ENCODE data around the gene XRCC4. TPM values are rescaled to one million over a fixed set of nuclear protein-coding genes. Genes with fewer than 3 reads are reported as not detected.

The XRCC4 gene
- total and polyA plus RNA-seq, 7 donors, result 1.6 to 7.9 (median 3.2) TPM

DNA sequence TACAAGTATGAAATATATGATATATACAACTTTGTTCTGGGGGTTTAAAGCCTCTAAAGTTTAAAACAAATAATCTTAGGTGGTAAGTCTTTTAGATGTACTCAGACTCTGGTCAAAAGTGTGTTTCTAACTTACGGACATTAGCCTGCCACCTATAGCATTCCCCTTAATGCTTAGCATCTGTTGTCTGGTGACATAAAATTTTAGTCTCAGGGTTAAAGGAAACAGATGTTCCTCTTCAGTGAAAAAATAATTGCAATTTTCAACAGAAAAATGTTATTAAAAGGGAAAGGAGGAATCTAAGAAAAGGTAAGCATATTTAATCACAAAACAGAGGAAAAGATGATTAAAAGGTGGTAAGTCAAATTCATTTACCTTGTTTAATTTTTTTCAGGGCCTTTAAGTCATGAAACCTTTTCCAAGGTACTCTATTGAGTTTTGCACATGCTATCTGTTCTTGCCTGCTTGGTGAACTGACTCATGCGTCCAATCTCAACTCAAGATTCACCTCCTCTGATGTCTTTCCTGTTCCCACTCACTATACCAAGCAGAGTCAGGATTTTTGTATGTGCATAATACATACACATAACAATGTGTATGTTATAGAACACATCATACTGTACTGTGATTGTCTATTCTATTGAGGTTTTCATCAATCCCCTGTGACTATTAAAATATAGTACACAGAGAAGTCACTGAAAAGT, 8.1 kb upstream of the XRCC4 start:
- no peak overlapping the region for H3K27ac ChIP-seq
- peaks cover 21% of the 10 kb centered on the region for H3K4me1 ChIP-seq
- TF ChIP-seq, protein P1, sequence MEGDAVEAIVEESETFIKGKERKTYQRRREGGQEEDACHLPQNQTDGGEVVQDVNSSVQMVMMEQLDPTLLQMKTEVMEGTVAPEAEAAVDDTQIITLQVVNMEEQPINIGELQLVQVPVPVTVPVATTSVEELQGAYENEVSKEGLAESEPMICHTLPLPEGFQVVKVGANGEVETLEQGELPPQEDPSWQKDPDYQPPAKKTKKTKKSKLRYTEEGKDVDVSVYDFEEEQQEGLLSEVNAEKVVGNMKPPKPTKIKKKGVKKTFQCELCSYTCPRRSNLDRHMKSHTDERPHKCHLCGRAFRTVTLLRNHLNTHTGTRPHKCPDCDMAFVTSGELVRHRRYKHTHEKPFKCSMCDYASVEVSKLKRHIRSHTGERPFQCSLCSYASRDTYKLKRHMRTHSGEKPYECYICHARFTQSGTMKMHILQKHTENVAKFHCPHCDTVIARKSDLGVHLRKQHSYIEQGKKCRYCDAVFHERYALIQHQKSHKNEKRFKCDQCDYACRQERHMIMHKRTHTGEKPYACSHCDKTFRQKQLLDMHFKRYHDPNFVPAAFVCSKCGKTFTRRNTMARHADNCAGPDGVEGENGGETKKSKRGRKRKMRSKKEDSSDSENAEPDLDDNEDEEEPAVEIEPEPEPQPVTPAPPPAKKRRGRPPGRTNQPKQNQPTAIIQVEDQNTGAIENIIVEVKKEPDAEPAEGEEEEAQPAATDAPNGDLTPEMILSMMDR (IDR thresholded peaks at IDR 0.05), result no peak
- ATAC-seq (no peak), DNase-seq (no peak)
- peaks cover 0 to 4% of the 10 kb centered on the region in 2 donors for H3K36me3 ChIP-seq (ENCODE audit: insufficient read depth in 1 of 2, low read depth in 1 of 2)
- H3K4me3 ChIP-seq, result no peak overlapping the region
- intact Hi-C loops (cut with DNase I), result no loop called here
- 87 to 89% (median 88%) methylated on average over 2 of the region's 2 CpGs for WGBS, 3 donors
- no peaks in the 10 kb centered on the region for H3K9me3 ChIP-seq
- H3K27me3 ChIP-seq (ENCODE audit: insufficient read depth in 3 of 3, low read length in 2 of 3), result no peaks in the 10 kb centered on the region

DNA sequence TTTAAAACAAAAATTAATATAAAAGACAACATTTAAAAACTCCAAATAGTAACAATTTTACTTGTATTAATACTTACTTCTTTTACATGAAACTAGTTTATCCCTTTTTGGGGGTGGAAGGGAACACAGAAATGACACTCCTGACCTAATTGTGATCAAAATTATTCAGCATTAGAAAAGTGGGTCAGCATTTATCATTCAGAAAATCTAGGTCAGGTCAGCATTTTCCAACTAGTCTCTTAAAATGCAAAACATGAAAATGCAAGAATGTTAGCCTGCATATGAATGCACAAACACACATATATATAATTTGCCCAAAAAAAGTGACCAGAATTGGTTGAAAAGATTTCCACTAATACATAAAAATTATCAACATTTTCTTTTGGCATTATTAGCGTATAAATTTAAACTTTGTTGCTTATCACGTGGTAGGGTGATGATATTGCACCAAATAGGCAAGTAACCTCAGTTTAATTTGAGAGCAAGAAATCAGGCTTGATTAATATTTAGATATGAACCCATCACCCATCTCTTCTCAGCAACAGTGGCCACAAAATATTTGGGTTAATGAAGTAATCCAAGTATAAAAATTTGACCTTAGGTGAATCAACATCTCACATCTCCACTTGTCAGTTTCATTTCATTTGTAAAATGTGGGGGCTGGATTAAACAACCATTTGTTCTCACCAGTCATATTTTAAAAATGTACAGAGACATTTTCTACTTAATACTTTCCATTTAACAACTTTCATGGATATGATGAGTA, 5.9 kb upstream of the XRCC4 start:
- DNase-seq (no peak), ATAC-seq (no peak)
- Histone ChIP-seq H3K27ac (no peak overlapping the region), H3K36me3 (ENCODE audit: insufficient read depth in 1 of 2, low read depth in 1 of 2) (no peaks in the 10 kb centered on the region), H3K9me3 (no peaks in the 10 kb centered on the region), H3K27me3 (ENCODE audit: insufficient read depth in 3 of 3, low read length in 2 of 3) (no peaks in the 10 kb centered on the region), H3K4me1 (peaks cover 36% of the 10 kb centered on the region), H3K4me3 (no peak overlapping the region)
- 72 to 77% (median 74%) methylated on average over 2 of the region's 2 CpGs for WGBS, 3 donors
- TF ChIP-seq, protein P1 (IDR thresholded peaks at IDR 0.05), result no peak
- intact Hi-C loops (cut with DNase I), result no loop called here

DNA sequence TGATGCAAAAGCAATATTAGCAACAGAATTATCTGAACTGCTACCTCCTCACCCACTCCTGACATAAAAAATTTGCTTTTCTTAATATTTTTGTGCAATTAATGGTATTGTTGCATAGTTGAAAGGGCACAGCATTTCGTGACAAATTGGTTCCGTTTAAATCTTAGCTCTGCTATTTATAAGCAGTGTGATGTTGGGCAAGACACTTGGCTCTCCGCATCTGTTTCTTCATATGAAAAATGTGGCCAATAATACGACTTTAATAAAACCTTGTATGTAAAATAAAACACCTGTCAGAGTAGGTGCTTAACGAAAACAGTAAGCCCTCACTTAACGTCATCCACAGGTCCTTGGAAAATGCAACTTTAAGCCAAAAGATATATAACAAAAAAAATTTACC, 4.4 kb upstream of the XRCC4 start:
- Histone ChIP-seq H3K4me1 (peaks cover 37% of the 10 kb centered on the region), H3K36me3 (ENCODE audit: insufficient read depth in 1 of 2, low read depth in 1 of 2) (no peaks in the 10 kb centered on the region), H3K27me3 (ENCODE audit: insufficient read depth in 3 of 3, low read length in 2 of 3) (no peaks in the 10 kb centered on the region), H3K27ac (no peak overlapping the region), H3K9me3 (no peaks in the 10 kb centered on the region), H3K4me3 (no peak overlapping the region)
- 36 to 59% (median 37%) methylated on average over 6 of the region's 6 CpGs for WGBS, 3 donors
- TF ChIP-seq, protein P1 (IDR thresholded peaks at IDR 0.05), result no peak
- ATAC-seq (no peak), DNase-seq (no peak)
- intact Hi-C loops (cut with DNase I), result no loop called here

DNA sequence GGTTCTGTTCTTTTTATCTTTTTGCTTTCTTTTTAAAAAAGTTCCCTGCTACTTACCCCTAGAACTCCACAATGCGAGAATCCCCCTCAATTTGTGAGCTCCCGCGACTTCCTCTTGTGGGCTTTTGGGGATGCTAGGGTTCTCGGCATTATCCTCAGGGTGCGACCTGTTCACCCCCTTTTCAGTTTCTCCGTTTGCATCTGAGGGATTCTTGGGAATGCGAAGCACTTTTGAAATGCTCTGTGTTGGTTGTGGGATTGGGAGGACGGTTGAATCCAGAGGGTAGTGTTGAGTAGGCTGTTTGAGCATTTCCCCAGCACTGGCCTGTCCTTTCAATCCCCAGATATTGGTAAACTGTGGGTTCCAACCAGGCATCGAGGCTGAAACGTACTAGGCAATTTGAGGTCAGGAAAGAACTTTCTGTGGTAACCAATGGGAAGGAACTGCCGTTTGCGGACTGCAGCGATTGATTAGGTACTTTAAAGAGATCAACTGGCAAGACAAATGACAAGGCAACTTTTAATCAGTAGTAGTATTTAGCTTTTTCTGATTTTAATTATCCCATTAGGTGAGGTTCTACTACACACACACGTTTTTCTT, 415 bp downstream of the XRCC4 start:
- intact Hi-C loops (cut with DNase I), result no loop called here
- Histone ChIP-seq H3K27ac (peak overlapping the region; percentile 87), H3K27me3 (ENCODE audit: insufficient read depth in 3 of 3, low read length in 2 of 3) (no peaks in the 10 kb centered on the region), H3K4me3 (peak overlapping the region; percentile 82), H3K4me1 (peaks cover 18% of the 10 kb centered on the region), H3K36me3 (ENCODE audit: insufficient read depth in 1 of 2, low read depth in 1 of 2) (no peaks in the 10 kb centered on the region), H3K9me3 (no peaks in the 10 kb centered on the region)
- TF ChIP-seq, protein P1 (IDR thresholded peaks at IDR 0.05), result no peak
- DNase-seq, result no peak
- WGBS, 3 donors, result 4 to 5% (median 4%) methylated on average over 14 of the region's 14 CpGs
- ATAC-seq, result peak in 1 of 4 donors; percentile 30

All from psoas muscle (tissue), 8 donors.